Endothelial cell of umbilical vein (primary cell): ENCODE measurements around the gene FICD. TPM values are rescaled to one million over a fixed set of nuclear protein-coding genes. Genes with fewer than 3 reads are reported as not detected.

Source experiments
- BruUV-seq: library from RNA; stranded (reverse); fragments of 400-500 nt; replicated peaks from 2 replicates; lab custom pipeline; 2021; lab: Mats Ljungman, UMichigan
- CTCF ChIA-PET: fragments of 300-600, 350-600 bp; sonication (Branson Sonifier 250); formaldehyde crosslinking; loops from one replicate; lab custom pipeline; 2021; ENCODE audit warnings: antibody characterized with exemption, inconsistent platforms; lab: Charles Lee
- POLR2A ChIA-PET: fragments of 300-600, 350-600 bp; sonication (Branson Sonifier 250); formaldehyde crosslinking; loops from one replicate; lab custom pipeline; 2021; ENCODE audit warnings: antibody characterized with exemption, inconsistent platforms; lab: Charles Lee
- DNase-seq: peaks from one replicate; pipeline ENCODE4 v3.0.0-alpha.2; 2011; ENCODE audit warnings: low read depth, low spot score
- FAIRE-seq: peaks from 2 replicates; lab custom pipeline; 2011; peaks lifted over from hg19 to GRCh38; lab: Jason Lieb, UNC
- H2AFZ ChIP-seq: 2 replicates; pipeline ENCODE4 v1.6.0; 2012; ENCODE audit warnings: low read depth, low read length, control low read depth, inconsistent platforms
- H3K27ac ChIP-seq: 2 replicates; pipeline ENCODE4 v1.5.1; 2011; ENCODE audit warnings: low read depth, mild to moderate bottlenecking, control low read depth, low read length, moderate library complexity; ENCODE audit not compliant: insufficient read depth
- H3K27me3 ChIP-seq, 2 experiments: 2 replicates each; pipeline versions ENCODE4 v1.6.0 to v1.6.1; 2011; ENCODE audit warnings: low read length in 2 of 2, mixed read lengths in 1 of 2; ENCODE audit not compliant: control insufficient read depth in 2 of 2, insufficient read depth in 2 of 2
- H3K36me3 ChIP-seq, 2 experiments: 2 replicates in 1 of 2; 3 replicates in 1 of 2; pipeline ENCODE4 v1.5.1; 2011; ENCODE audit warnings: low read length in 2 of 2, mild to moderate bottlenecking in 1 of 2, moderate library complexity in 1 of 2; ENCODE audit not compliant: control insufficient read depth in 2 of 2, insufficient read depth in 2 of 2; ENCODE audit errors: extremely low read depth in 1 of 2
- H3K4me1 ChIP-seq: 3 replicates; pipeline ENCODE4 v1.5.1; 2011; ENCODE audit warnings: mild to moderate bottlenecking, low read length; ENCODE audit not compliant: control insufficient read depth, insufficient read depth; ENCODE audit errors: extremely low read depth
- H3K4me2 ChIP-seq: 2 replicates; pipeline ENCODE4 v1.6.1; 2011; ENCODE audit warnings: low read length, control low read depth, mixed read lengths; ENCODE audit not compliant: insufficient read depth
- H3K4me3 ChIP-seq, 3 experiments: fragments of 200-600 bp in 1 of 3; sonication (generic), shearing (Covaris generic) in 1 of 3; replicated peaks in 1 of 3; 2 replicates each; pipeline ENCODE4 v1.5.1; 2011 to 2016; ENCODE audit warnings: control low read depth in 3 of 3, low read length in 3 of 3, mild to moderate bottlenecking in 2 of 3, inconsistent platforms in 1 of 3, low read depth in 1 of 3, moderate library complexity in 1 of 3; ENCODE audit not compliant: insufficient read depth in 1 of 3
- H3K79me2 ChIP-seq: 2 replicates; pipeline ENCODE4 v1.6.0; 2012; ENCODE audit warnings: low read length, inconsistent platforms; ENCODE audit not compliant: control insufficient read depth, insufficient read depth
- H3K9ac ChIP-seq: replicated peaks from 2 replicates; pipeline ENCODE3; 2011; ENCODE audit warnings: low read length, control low read depth; ENCODE audit not compliant: insufficient read depth; ENCODE audit errors: extremely low read depth
- H3K9me1 ChIP-seq: replicated peaks from 3 replicates; pipeline ENCODE4 v1.6.0; 2011; ENCODE audit warnings: mild to moderate bottlenecking, low read length; ENCODE audit not compliant: control insufficient read depth, insufficient read depth; ENCODE audit errors: extremely low read depth
- H3K9me3 ChIP-seq: replicated peaks from 2 replicates; pipeline ENCODE4 v1.5.1; 2012; ENCODE audit warnings: low read length, inconsistent platforms; ENCODE audit not compliant: control insufficient read depth, insufficient read depth
- H4K20me1 ChIP-seq: replicated peaks from 2 replicates; pipeline ENCODE3; 2011; ENCODE audit warnings: mild to moderate bottlenecking, low read length; ENCODE audit not compliant: control insufficient read depth, insufficient read depth; ENCODE audit errors: extremely low read depth
- EZH2 ChIP-seq: IDR thresholded peaks from 2 replicates; pipeline ENCODE4 v1.6.1; 2012; ENCODE audit warnings: borderline replicate concordance, low read depth, mild to moderate bottlenecking, moderate library complexity, low read length, inconsistent platforms; ENCODE audit not compliant: severe bottlenecking
- FOS ChIP-seq: IDR thresholded peaks from 2 replicates; pipeline ENCODE4 v1.6.1; 2011; ENCODE audit warnings: mild to moderate bottlenecking, low read length, moderate library complexity, borderline replicate concordance; ENCODE audit not compliant: insufficient read depth
- GATA2 ChIP-seq: IDR thresholded peaks from 2 replicates; pipeline ENCODE4 v1.7.0; 2011; ENCODE audit warnings: low read depth, mild to moderate bottlenecking, moderate library complexity, mixed read lengths, low read length; ENCODE audit not compliant: insufficient read length, insufficient read depth
- JUN ChIP-seq: IDR thresholded peaks from 2 replicates; pipeline ENCODE4 v1.6.1; 2011; ENCODE audit warnings: borderline replicate concordance, low read depth; ENCODE audit not compliant: insufficient read length, insufficient read depth
- MAX ChIP-seq: IDR thresholded peaks from 2 replicates; pipeline ENCODE4 v1.6.1; 2011; ENCODE audit not compliant: insufficient read depth, insufficient read length
- MYC ChIP-seq: IDR thresholded peaks from one replicate; pipeline ENCODE4 v1.6.1; 2011; ENCODE audit warnings: mild to moderate bottlenecking, low read depth, low read length
- POLR2A ChIP-seq: IDR thresholded peaks from 2 replicates; pipeline ENCODE4 v1.6.1; 2012; ENCODE audit warnings: low read depth, mild to moderate bottlenecking, control low read depth, low read length
- POLR2AphosphoS5 ChIP-seq: IDR thresholded peaks from 2 replicates; pipeline ENCODE4 v1.6.1; 2012; ENCODE audit warnings: low read depth, mild to moderate bottlenecking, control low read depth, low read length, moderate library complexity; ENCODE audit not compliant: insufficient read depth
- dilution Hi-C: fragments of 300-500 bp; cut with MboI; formaldehyde crosslinking; loops from one replicate; pipeline ENCODE4 v1.15.0; 2019; ENCODE audit warnings: low sequenced_read_pairs; ENCODE audit not compliant: extremely low pct_ligation_motif_present
- intact Hi-C: fragments of 100-400 bp; cut with micrococcal nuclease; formaldehyde crosslinking; loops from one replicate; pipeline ENCODE4 v1.10.0; 2022
- polyA plus RNA-seq, 4 experiments: library from polyadenylated mRNA; depleted of rRNA in 3 of 4; stranded (reverse) in 3 of 4; unstranded in 1 of 4; fragments of >200 nt; gene quantifications; 2 replicates each; pipeline versions ENCODE4 v1.2.1 to v1.2.3, GENCODE V29; 2011 to 2012; ENCODE audit warnings: missing spikeins in 1 of 4
- total RNA-seq: library from RNA; stranded (reverse); gene quantifications from 2 replicates; pipeline ENCODE4 v1.2.3, GENCODE V29; 2021
- TF ChIP-seq, protein P1 (sequence below), 2 donors: IDR thresholded peaks; 1 replicate in 1 of 2; 2 replicates in 1 of 2; pipeline ENCODE4 v1.5.1; 2011; ENCODE audit warnings: low read length in 2 of 2, mild to moderate bottlenecking in 2 of 2, moderate library complexity in 2 of 2, control low read depth in 1 of 2, inconsistent platforms in 1 of 2, low read depth in 1 of 2; ENCODE audit not compliant: insufficient read depth in 1 of 2; ENCODE audit errors: extremely low read depth in 1 of 2

FICD gene
- total and polyA plus RNA-seq, 2 donors (not counting 3 experiments of a cell fraction or from before 2014, with no cell fraction given), result 3.9 to 6.1 TPM

DNA sequence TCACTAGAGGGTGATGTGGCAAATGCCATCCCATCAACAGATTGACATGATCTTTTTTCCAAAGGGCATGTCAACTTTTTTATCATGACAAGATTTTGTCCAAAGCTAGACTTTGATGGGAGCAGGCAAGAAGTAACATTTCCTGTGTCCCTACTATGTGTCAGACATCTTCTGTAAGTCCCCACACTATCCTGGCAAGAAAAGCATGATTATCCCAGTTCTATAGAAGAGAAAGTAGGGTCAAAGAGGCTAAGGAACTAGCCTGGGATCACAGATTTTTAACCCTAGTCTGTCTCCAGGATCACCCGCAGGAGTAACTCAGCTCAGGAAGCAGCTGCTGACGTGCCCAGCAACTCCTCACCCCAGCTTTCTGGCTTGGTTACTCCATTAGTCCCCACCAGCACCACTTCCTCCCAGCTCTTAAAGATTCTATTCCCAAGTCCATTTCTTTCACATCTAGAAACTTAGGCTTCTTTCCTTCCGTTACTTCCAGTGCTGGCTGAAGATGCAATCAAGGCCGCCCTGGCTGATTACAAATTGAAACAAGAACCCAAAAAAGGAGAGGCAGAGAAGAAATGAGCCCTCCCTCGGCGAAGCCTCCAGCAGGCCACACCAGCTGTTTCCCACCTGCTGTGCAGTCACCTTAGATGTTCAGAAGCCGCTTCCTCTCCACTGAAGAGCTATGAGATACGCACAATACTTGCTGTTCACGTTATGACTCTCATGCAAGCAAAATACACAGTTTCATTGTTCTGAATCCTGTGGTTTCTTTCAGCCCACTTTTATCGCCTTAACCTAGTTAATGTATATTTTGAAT is 53.5 kb downstream of the FICD start:
- H3K9me3 ChIP-seq, result no peaks in the 10 kb centered on the region
- H3K4me3 ChIP-seq, result no peak overlapping the region
- H3K4me2 ChIP-seq, result no peak overlapping the region
- H3K36me3 ChIP-seq, result peaks cover 15 to 17% of the 10 kb centered on the region in 2 experiments
- dilution Hi-C loops (no loop called here), intact Hi-C loops (no loop called here)
- H3K79me2 ChIP-seq, result no peaks in the 10 kb centered on the region
- FAIRE-seq (no peak), DNase-seq (no peak)
- H3K4me1 ChIP-seq, result peaks cover 17% of the 10 kb centered on the region
- H3K9me1 ChIP-seq, result no peaks in the 10 kb centered on the region
- CTCF ChIA-PET, result interaction anchor here (1.1 to 7.4 kb wide), 3 partner anchors 8 to 48 kb away, joined by 3 to 86 read pairs (median 3); no protein-coding TSS in a partner anchor
- BruUV-seq, result no TSS peak
- H4K20me1 ChIP-seq, result no peaks in the 10 kb centered on the region
- H3K27me3 ChIP-seq, result no peaks in the 10 kb centered on the region
- no peak for TF ChIP-seq MAX
- no peak for TF ChIP-seq POLR2AphosphoS5
- no peak for TF ChIP-seq MYC
- no peak for TF ChIP-seq FOS
- TF ChIP-seq POLR2A, result no peak
- TF ChIP-seq, protein P1, sequence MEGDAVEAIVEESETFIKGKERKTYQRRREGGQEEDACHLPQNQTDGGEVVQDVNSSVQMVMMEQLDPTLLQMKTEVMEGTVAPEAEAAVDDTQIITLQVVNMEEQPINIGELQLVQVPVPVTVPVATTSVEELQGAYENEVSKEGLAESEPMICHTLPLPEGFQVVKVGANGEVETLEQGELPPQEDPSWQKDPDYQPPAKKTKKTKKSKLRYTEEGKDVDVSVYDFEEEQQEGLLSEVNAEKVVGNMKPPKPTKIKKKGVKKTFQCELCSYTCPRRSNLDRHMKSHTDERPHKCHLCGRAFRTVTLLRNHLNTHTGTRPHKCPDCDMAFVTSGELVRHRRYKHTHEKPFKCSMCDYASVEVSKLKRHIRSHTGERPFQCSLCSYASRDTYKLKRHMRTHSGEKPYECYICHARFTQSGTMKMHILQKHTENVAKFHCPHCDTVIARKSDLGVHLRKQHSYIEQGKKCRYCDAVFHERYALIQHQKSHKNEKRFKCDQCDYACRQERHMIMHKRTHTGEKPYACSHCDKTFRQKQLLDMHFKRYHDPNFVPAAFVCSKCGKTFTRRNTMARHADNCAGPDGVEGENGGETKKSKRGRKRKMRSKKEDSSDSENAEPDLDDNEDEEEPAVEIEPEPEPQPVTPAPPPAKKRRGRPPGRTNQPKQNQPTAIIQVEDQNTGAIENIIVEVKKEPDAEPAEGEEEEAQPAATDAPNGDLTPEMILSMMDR (IDR thresholded peaks at IDR 0.05; ENCODE audit: extremely low read depth in 1 of 2, insufficient read depth in 1 of 2, low read depth in 1 of 2, low read length in 2 of 2), result no peak
- no peak for TF ChIP-seq JUN
- TF ChIP-seq EZH2, result no peak
- TF ChIP-seq GATA2, result no peak
- H3K27ac ChIP-seq, result no peak overlapping the region
- no peak overlapping the region for H2AFZ ChIP-seq
- POLR2A ChIA-PET, result no interaction called here
- no peak overlapping the region for H3K9ac ChIP-seq

Other genes starting within 250 kb of the FICD start
- gene CMKLR1, start 176.0 kb upstream of the FICD start, total RNA-seq, result not detected in 2 replicates
- gene CMKLR1, start 176.0 kb upstream of the FICD start, polyA plus RNA-seq, result 0.60 and 0.61 TPM in 2 replicates
- 48.1 and 50.7 TPM in 2 replicates for gene SART3, start 45.9 kb downstream of the FICD start, total RNA-seq
- gene SART3, start 45.9 kb downstream of the FICD start, polyA plus RNA-seq, result 6.7 and 13.9 TPM in 2 replicates
- gene ISCU, start 47.3 kb downstream of the FICD start, total RNA-seq, result 74.8 and 75.0 TPM in 2 replicates
- 65.0 and 78.6 TPM in 2 replicates for gene ISCU, start 47.3 kb downstream of the FICD start, polyA plus RNA-seq
- not detected in 2 replicates for gene TMEM119, start 82.8 kb downstream of the FICD start, total RNA-seq
- not detected in 2 replicates for gene TMEM119, start 82.8 kb downstream of the FICD start, polyA plus RNA-seq
- 0.62 and 1.2 TPM in 2 replicates for gene SELPLG, start 118.6 kb downstream of the FICD start, total RNA-seq
- gene SELPLG, start 118.6 kb downstream of the FICD start, polyA plus RNA-seq, result 1.0 and 1.8 TPM in 2 replicates
- gene CORO1C, start 216.2 kb downstream of the FICD start, total RNA-seq, result 212 and 240 TPM in 2 replicates
- gene CORO1C, start 216.2 kb downstream of the FICD start, polyA plus RNA-seq, result 143 and 150 TPM in 2 replicates